ENCODE data around the gene NFKB1.

NFKB1 gene

GRCh38 chr4:102637391-102637790 is 136.2 kb downstream of the NFKB1 start:
- DNase-seq = no peak

DNA sequence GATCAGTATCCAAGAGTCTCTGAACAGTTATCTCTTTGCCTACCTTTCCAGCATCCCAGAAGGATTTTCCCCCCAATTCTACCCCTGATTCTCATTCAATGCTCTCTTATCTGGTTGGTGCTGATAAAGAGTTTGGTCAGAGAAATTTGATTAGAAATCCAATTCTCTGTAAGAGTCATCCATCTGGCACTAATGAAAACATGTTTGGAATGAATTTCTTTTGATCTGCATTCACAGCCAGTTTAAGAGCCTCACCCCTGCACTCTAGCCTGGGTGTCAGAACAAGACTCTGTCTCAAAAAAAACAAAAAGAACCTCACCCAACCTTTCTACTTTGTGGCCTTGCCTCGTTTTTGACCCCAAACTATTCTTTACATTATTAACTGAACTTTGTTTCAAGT is 137.5 kb downstream of the NFKB1 start:
- no peak for DNase-seq

DNA sequence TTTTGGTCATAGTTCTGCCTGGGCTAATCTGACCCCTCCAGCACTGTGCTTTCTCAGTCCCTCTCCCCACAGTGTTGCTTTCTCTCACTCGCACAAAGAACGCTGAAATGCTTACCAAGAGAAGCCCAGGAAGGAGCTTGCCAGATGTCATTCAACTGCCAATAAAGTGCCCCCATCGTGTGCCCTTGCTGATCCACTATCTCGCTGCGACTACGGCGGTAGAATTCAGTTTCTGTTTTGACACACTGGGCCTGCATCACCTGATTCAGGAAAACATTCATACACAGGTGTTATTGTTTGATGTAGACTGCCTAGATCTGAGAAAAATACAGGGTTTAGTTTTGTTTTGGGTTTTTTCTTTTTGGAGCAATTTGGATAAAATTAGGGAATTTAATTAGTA is 138.4 kb downstream of the NFKB1 start:
- no peak for DNase-seq

DNA sequence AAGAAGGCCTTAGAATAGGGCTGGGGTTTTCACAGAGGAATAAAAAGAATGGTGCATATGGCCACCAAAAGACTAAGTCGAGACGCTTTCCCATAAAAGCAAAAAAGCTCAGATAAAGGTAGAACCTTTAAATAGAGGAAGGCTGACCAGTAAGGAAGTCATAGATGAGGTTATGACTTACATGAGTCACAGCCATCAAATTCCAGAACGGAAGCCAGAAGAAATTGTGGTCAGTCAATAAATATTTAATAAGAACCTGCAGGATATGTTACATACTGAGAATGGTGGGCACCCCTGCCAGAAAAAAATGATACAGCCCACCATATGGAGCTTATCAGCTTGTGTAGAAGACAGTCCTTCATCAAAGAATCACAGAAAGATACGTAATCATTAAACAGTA is 139.5 kb downstream of the NFKB1 start:
- no peak for DNase-seq

- DNase-seq = no peak
Measured at GRCh38 chr4:102641793-102642192, 140.6 kb downstream of the NFKB1 start.

- no peak for DNase-seq
Measured at GRCh38 chr4:102642631-102643298, 141.6 kb downstream of the NFKB1 start.

GRCh38 chr4:102647117-102647516 is 146.0 kb downstream of the NFKB1 start:
- DNase-seq = no peak

- no peak for DNase-seq
Measured at GRCh38 chr4:102657206-102657605, 156.0 kb downstream of the NFKB1 start.

GRCh38 chr4:102663073-102663472 is 161.9 kb downstream of the NFKB1 start:
- DNase-seq = no peak

DNA sequence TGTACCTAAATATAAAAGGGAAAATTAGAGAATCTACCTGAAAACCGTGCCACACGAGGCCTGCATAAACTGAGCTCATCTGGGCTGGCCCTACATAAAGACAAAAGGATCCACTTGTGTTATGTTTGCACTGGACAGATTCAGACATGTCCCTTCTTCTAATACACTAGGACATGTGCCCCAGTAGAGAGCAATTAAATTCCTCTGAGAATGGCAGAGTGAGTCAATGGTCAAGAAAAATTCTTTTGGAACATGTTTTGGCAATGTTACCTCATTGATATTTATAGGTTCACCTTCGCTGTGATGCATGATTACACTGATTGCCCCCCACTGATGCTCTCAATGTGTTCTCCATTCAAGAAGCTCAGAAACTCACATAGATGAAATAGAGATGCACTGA is 164.4 kb downstream of the NFKB1 start:
- DNase-seq = peak; percentile 49

Data from NCI-H748 treated with DMSO at 0.1 percent for 48 hours (cell line).